Measurements from ENCODE around the gene CNTFR.

Gene CNTFR

DNA sequence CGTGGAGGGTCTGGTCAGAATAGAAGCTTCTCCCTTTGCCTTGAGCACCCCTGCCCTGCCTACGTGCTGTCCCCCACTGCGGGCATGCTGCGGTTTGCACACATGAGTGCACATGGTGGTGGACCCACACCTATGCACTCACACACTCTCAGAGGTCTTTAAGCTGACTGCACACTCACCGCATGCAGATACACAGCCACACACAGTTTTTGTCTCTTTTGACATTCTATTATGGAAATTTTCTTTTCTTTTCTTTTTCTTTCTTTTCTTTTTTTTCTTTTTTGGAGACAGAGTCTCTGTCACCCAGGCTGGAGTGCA, 39.9 kb upstream of the CNTFR start:
- intact Hi-C loops (cut with DNase I; ENCODE audit: low total_unique reads) = no loop called here
- DNase-seq = no peak
- peaks cover 0 to 16% (median 14%) of the 10 kb centered on the region in 4 donors for H3K4me1 ChIP-seq
- H3K9me3 ChIP-seq = no peaks in the 10 kb centered on the region
- TF ChIP-seq, protein P1, sequence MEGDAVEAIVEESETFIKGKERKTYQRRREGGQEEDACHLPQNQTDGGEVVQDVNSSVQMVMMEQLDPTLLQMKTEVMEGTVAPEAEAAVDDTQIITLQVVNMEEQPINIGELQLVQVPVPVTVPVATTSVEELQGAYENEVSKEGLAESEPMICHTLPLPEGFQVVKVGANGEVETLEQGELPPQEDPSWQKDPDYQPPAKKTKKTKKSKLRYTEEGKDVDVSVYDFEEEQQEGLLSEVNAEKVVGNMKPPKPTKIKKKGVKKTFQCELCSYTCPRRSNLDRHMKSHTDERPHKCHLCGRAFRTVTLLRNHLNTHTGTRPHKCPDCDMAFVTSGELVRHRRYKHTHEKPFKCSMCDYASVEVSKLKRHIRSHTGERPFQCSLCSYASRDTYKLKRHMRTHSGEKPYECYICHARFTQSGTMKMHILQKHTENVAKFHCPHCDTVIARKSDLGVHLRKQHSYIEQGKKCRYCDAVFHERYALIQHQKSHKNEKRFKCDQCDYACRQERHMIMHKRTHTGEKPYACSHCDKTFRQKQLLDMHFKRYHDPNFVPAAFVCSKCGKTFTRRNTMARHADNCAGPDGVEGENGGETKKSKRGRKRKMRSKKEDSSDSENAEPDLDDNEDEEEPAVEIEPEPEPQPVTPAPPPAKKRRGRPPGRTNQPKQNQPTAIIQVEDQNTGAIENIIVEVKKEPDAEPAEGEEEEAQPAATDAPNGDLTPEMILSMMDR (IDR thresholded peaks at IDR 0.05) = no peak
- H3K27me3 ChIP-seq = peaks cover 5 to 64% of the 10 kb centered on the region in 2 donors
- no peak overlapping the region for H3K27ac ChIP-seq
- H3K4me3 ChIP-seq = no peak overlapping the region
- H3K36me3 ChIP-seq = no peaks in the 10 kb centered on the region

DNA sequence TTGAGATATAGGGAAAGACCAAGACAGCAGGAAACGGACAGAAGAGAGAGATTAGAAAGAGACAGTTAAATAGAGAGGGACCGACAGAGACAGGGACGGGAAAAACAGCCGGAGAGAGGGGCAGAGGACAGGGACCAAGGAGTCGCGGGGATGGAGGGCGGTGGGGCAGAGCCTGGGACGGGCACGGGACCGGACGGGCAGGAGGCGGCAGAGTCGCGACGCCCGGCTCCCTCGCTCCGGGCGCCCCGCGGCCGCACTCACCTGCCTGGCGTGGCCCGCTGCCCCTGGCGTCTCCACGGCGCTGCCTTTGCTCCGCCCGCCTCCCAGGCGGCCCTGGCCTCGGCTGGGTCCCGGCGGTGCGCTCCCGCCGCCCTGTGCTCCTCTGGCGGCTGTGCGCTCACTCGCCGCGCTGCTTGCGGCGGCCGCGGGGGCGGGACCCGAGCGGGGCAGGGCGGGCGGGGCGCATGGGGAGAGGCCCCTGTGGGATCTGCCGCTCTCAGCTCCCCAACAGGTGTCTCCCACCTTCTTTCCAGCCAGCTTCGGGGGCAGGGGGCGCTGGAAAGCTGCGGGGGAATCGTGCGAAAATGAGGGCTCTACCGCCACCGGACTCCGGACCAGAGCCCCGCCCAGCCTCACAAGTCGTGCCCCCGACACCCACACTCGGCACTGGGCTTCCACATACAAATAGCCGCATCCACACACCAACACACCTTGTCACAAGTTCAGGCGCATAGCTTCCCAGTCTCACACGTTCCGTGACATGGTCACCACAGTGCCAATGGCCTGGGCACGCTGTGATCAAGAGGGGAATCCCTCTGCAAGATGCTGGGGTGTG, 39.3 kb upstream of the CNTFR start, which contains the start of gene ARID3C:
Gene ARID3C, minus strand, starts transcription at position 411 of the 835 bp plus-strand sequence. CDS start 1,052 bp downstream, outside the sequence.
- Histone ChIP-seq H3K27me3 (peaks cover 5 to 70% of the 10 kb centered on the region in 2 donors), H3K36me3 (no peaks in the 10 kb centered on the region), H3K4me3 (peak within 1 kb of the TSS; percentile 40 to 54), H3K9me3 (no peaks in the 10 kb centered on the region), H3K4me1 (peaks cover 0 to 19% (median 16%) of the 10 kb centered on the region in 4 donors), H3K27ac (no peak within 1 kb of the TSS)
- intact Hi-C loops (cut with DNase I; ENCODE audit: low total_unique reads) = no loop called here
- DNase-seq = no peak
- TF ChIP-seq, protein P1 (IDR thresholded peaks at IDR 0.05) = no peak

DNA sequence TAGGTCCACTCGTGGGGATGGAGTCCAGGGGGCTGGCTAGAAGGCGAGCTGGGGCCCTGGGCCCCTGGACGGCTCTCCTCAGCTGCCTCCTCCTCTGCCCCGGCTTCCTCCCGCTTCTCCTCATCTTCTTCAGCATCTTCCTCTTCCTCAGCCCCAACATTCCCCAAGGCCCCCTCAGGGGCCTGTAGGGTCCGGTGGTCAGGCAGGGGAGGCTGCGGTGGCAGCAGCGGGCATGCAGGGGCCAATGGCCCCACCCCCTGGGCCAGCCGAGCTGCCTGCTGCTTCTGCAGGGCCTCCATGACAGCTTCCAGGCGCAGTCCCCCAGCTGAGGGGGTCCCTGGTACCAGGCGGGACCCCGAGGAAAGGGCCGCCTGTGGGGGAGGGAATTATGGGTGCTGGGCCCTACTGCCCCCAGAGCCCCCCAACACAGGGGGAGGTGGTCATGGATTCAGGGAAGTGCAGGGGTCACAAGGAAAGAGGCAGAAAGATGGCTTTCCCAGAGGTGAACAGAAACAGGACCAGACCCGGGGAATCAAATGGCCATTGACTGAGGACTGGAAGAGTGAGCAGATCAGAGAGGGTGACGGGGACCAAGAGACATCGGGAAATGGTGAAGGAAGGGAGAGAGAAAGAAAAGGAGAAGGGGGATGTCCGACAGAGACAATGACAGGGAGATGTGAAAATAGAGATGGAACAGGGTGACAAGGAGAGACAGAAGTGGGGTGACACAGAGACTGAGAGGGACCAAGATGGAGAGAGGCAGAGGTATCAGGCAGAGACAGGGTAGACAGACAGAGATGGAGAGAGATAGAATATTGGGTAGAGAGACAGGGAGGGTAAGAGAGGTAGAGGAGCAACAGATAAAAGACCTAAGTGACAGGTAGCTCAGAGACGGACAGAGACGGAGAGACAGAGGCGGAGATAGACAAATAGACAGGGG, 38.5 kb upstream of the CNTFR start:
- Histone ChIP-seq H3K4me3 (peak overlapping the region in 1 of 2 donors; percentile 54), H3K27ac (no peak overlapping the region), H3K27me3 (peaks cover 10 to 79% of the 10 kb centered on the region in 2 donors), H3K4me1 (peaks cover 0 to 28% (median 23%) of the 10 kb centered on the region in 4 donors), H3K9me3 (no peaks in the 10 kb centered on the region), H3K36me3 (no peaks in the 10 kb centered on the region)
- TF ChIP-seq, protein P1 (IDR thresholded peaks at IDR 0.05) = no peak
- DNase-seq = no peak
- intact Hi-C loops (cut with DNase I; ENCODE audit: low total_unique reads) = no loop called here

DNA sequence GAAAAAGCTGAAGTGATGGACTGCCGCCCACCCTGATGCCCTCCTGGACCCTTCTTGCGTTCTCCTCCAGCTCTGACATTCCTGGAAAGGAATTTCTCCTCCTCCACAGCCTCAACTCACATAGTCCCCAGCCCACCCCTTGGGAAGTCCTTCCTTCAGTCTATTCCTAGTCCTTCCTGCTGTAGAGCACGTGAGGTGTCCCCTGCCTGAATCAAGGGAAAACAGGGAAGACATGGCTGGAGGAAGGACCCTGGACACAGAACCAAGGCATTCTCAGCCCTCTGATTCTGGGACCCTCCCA, 35.6 kb upstream of the CNTFR start:
- Histone ChIP-seq H3K27me3 (peaks cover 10 to 82% of the 10 kb centered on the region in 2 donors), H3K4me1 (peaks cover 0 to 34% (median 25%) of the 10 kb centered on the region in 4 donors), H3K36me3 (no peaks in the 10 kb centered on the region), H3K27ac (no peak overlapping the region), H3K9me3 (no peaks in the 10 kb centered on the region), H3K4me3 (no peak overlapping the region)
- TF ChIP-seq, protein P1 (IDR thresholded peaks at IDR 0.05) = no peak
- intact Hi-C loops (cut with DNase I; ENCODE audit: low total_unique reads) = no loop called here
- no peak for DNase-seq

DNA sequence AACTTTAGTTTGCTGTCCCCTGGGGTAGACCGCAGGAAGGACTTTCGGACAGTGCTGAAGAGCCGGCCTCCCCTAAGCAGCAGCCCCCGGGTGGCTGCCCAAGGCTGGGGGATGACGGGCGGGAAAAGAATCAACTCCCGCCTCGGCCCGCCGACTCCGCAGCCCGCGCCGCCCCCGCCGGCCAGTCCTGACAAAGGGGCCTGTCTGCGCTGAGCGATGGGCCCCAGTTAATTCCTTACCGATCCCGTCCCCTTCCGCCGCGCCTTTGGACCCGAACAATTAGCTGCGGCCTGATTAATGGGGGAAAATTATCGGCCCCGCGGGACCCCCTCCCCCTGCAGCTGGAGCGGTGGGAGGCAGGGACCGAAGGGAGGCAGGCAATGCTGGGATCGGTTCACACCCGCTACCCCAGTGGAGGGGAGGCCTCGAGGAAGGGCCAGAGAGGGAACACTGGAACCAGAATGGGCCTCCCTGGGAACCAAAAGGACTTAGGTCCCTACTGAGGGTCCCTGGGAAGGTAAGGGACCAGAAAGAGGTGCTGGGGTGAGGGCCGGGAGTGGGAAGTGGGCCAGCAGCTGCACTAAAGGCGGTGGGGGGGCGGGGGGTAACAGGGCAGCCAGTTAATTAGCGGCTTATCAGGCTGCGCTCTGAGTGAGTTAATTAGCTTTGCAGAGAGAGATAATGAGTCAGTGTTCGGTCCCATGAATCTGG, 35.1 kb upstream of the CNTFR start:
- no peak for DNase-seq
- Histone ChIP-seq H3K9me3 (no peaks in the 10 kb centered on the region), H3K4me1 (peaks cover 0 to 38% (median 29%) of the 10 kb centered on the region in 4 donors), H3K4me3 (no peak overlapping the region), H3K27ac (no peak overlapping the region), H3K27me3 (peaks cover 10 to 77% of the 10 kb centered on the region in 2 donors), H3K36me3 (no peaks in the 10 kb centered on the region)
- TF ChIP-seq, protein P1 (IDR thresholded peaks at IDR 0.05) = no peak
- intact Hi-C loops (cut with DNase I; ENCODE audit: low total_unique reads) = no loop called here

Measured in tibial artery (tissue), 4 donors.